Measurements from ENCODE around the gene FOXJ1.

GRCh38 chr17:76189741-76190140, 48.7 kb upstream of the FOXJ1 start:
- TF ChIP-seq SP1 (IDR thresholded peaks at IDR 0.05) (no peak), ARNT (IDR thresholded peaks at IDR 0.05) (no peak), FOXM1 (IDR thresholded peaks at IDR 0.05; ENCODE audit: borderline replicate concordance) (no peak), SUZ12 (IDR thresholded peaks at IDR 0.05) (no peak), NFRKB (IDR thresholded peaks at IDR 0.05) (no peak), HDGF (IDR thresholded peaks at IDR 0.05; ENCODE audit: borderline replicate concordance) (no peak), BHLHE40 (IDR thresholded peaks at IDR 0.05; ENCODE audit: borderline replicate concordance) (no peak)

Data from HEK293T (cell line).